OCI-LY3 (cell line): ENCODE measurements around the gene CNTF.

Experiments
- H2AFZ ChIP-seq: fragments of 200-600, 300-600 bp; shearing (Covaris generic); 2 replicates; pipeline ENCODE4 v1.6.0; 2014; ENCODE audit warnings: antibody characterized with exemption, low read depth, low read length
- H3K27ac ChIP-seq: fragments of 200-600, 300-600 bp; sonication (generic); 2 replicates; pipeline ENCODE4 v1.5.1; 2014; ENCODE audit warnings: mild to moderate bottlenecking, low read length, moderate library complexity, mixed read lengths
- H3K27me3 ChIP-seq: fragments of 200-600, 300-600 bp; sonication (generic); 2 replicates; pipeline ENCODE4 v1.6.1; 2014; ENCODE audit warnings: low read depth, low read length, mixed read lengths
- H3K36me3 ChIP-seq: fragments of 200-600, 300-600 bp; sonication (generic); replicated peaks from 2 replicates; pipeline ENCODE3; 2014; ENCODE audit warnings: low read depth, low read length, mixed read lengths
- H3K4me1 ChIP-seq: fragments of 300-600, 200-600 bp; sonication (generic); 2 replicates; pipeline ENCODE4 v1.6.1; 2014; ENCODE audit warnings: low read length, mixed read lengths
- H3K4me2 ChIP-seq: fragments of 200-600, 300-600 bp; sonication (generic); 2 replicates; pipeline ENCODE4 v1.6.1; 2014; ENCODE audit warnings: low read length, mixed read lengths
- H3K4me3 ChIP-seq: fragments of 300-600, 200-600 bp; sonication (generic); 2 replicates; pipeline ENCODE4 v1.5.1; 2014; ENCODE audit warnings: antibody characterized with exemption, mild to moderate bottlenecking, low read length, moderate library complexity
- H3K79me2 ChIP-seq: fragments of 300-600, 200-600 bp; shearing (Covaris generic); 2 replicates; pipeline ENCODE4 v1.6.1; 2014; ENCODE audit warnings: mild to moderate bottlenecking, low read length, mixed read lengths
- H3K9ac ChIP-seq: fragments of 300-600, 200-600 bp; shearing (Covaris generic); 2 replicates; pipeline ENCODE4 v1.6.0; 2014; ENCODE audit warnings: mild to moderate bottlenecking, low read length, moderate library complexity
- H3K9me3 ChIP-seq: fragments of 200-600, 300-600 bp; shearing (Covaris generic); 2 replicates; pipeline ENCODE4 v1.6.1; 2014; ENCODE audit warnings: low read length, mixed read lengths; ENCODE audit not compliant: insufficient read depth
- H4K20me1 ChIP-seq: fragments of 200-600, 300-600 bp; sonication (generic); 2 replicates; pipeline ENCODE4 v1.6.1; 2016; ENCODE audit warnings: low read length, mixed read lengths; ENCODE audit not compliant: insufficient read depth
- EZH2phosphoT487 ChIP-seq: fragments of 200-600 bp; shearing (Covaris generic); IDR thresholded peaks from 2 replicates; pipeline ENCODE4 v1.6.1; 2018; ENCODE audit warnings: antibody characterized with exemption, mixed run types, low read depth
- TF ChIP-seq, protein P1 (sequence below): fragments of 200-600, 300-600 bp; sonication (generic); IDR thresholded peaks from 2 replicates; pipeline ENCODE4 v1.5.1; 2014; ENCODE audit warnings: antibody characterized with exemption, low read length, low read depth

Gene CNTF

DNA sequence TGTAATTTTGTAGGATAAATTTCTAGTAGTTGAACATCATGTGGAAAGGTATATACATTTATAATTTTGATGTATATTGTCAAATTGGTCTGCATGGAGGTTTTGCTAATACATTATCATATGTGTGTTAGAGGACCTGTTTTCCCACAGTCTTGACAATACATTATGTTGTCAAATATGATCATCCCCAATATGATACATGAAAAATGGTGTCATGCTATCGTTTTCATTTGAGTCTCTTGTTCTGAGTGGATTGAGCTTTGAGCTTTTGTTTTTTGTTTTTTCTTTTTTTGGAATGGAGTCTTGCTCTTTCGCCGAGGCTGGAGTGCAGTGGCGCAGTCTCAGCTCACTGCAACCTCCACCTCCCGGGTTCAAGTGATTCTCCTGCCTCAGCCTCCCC lies 14.1 kb upstream of the CNTF start:
- peaks cover 16% of the 10 kb centered on the region for H3K4me1 ChIP-seq
- no peak overlapping the region for H3K4me3 ChIP-seq
- no peak overlapping the region for H3K27ac ChIP-seq
- no peaks in the 10 kb centered on the region for H3K27me3 ChIP-seq
- no peak overlapping the region for H3K4me2 ChIP-seq
- no peak overlapping the region for H3K9ac ChIP-seq
- peaks cover 56% of the 10 kb centered on the region for H4K20me1 ChIP-seq
- H2AFZ ChIP-seq: no peak overlapping the region
- no peaks in the 10 kb centered on the region for H3K9me3 ChIP-seq
- TF ChIP-seq EZH2phosphoT487: no peak
- TF ChIP-seq, protein P1, sequence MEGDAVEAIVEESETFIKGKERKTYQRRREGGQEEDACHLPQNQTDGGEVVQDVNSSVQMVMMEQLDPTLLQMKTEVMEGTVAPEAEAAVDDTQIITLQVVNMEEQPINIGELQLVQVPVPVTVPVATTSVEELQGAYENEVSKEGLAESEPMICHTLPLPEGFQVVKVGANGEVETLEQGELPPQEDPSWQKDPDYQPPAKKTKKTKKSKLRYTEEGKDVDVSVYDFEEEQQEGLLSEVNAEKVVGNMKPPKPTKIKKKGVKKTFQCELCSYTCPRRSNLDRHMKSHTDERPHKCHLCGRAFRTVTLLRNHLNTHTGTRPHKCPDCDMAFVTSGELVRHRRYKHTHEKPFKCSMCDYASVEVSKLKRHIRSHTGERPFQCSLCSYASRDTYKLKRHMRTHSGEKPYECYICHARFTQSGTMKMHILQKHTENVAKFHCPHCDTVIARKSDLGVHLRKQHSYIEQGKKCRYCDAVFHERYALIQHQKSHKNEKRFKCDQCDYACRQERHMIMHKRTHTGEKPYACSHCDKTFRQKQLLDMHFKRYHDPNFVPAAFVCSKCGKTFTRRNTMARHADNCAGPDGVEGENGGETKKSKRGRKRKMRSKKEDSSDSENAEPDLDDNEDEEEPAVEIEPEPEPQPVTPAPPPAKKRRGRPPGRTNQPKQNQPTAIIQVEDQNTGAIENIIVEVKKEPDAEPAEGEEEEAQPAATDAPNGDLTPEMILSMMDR: no peak
- peaks cover 50% of the 10 kb centered on the region for H3K36me3 ChIP-seq
- peaks cover 63% of the 10 kb centered on the region for H3K79me2 ChIP-seq

DNA sequence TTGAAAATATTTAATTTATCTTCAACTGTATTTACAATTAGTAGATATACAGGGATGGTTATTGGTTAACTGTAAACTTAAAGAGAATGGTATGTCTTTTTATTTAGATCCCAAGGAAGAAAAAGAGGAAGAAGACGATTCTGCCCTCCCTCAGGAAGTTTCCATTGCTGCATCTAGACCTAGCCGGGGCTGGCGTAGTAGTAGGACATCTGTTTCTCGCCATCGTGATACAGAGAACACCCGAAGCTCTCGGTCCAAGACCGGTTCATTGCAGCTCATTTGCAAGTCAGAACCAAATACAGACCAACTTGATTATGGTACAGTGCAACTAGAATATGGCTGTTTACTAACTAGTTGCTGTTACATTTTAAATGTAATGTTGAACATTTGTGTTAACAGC lies 12.7 kb upstream of the CNTF start:
- H3K27ac ChIP-seq: no peak overlapping the region
- H3K4me2 ChIP-seq: no peak overlapping the region
- peaks cover 16% of the 10 kb centered on the region for H3K4me1 ChIP-seq
- no peak overlapping the region for H3K4me3 ChIP-seq
- peaks cover 49% of the 10 kb centered on the region for H3K79me2 ChIP-seq
- no peaks in the 10 kb centered on the region for H3K27me3 ChIP-seq
- peaks cover 42% of the 10 kb centered on the region for H4K20me1 ChIP-seq
- H3K36me3 ChIP-seq: peaks cover 60% of the 10 kb centered on the region
- no peaks in the 10 kb centered on the region for H3K9me3 ChIP-seq
- H3K9ac ChIP-seq: no peak overlapping the region
- no peak overlapping the region for H2AFZ ChIP-seq
- TF ChIP-seq, protein P1: no peak
- no peak for TF ChIP-seq EZH2phosphoT487

DNA sequence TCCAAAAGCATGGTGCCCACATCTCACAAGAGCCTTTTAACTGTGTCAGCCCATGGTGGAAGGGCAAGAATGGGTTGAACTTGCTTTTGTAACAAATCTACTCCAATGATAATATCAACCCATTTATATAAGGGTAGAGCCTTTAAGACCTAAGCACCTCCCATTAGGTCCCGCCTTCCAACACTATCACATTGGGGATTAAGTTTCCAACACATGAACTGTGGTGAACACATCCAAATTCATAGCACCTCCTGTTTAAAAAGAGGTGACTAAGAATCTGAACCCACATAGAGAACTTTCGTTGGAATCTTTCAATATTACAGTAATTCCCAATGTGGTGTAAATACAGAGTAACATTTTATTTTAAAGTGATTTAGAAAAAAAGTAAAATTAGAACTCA lies 9.2 kb upstream of the CNTF start:
- TF ChIP-seq, protein P1: no peak
- no peak for TF ChIP-seq EZH2phosphoT487
- Histone ChIP-seq H3K27ac (no peak overlapping the region), H3K4me1 (no peaks in the 10 kb centered on the region), H3K4me2 (no peak overlapping the region), H3K9me3 (no peaks in the 10 kb centered on the region), H3K4me3 (no peak overlapping the region), H3K79me2 (peaks cover 15% of the 10 kb centered on the region), H3K36me3 (peaks cover 80% of the 10 kb centered on the region), H3K27me3 (no peaks in the 10 kb centered on the region), H4K20me1 (peaks cover 17% of the 10 kb centered on the region), H3K9ac (no peak overlapping the region), H2AFZ (no peak overlapping the region)

DNA sequence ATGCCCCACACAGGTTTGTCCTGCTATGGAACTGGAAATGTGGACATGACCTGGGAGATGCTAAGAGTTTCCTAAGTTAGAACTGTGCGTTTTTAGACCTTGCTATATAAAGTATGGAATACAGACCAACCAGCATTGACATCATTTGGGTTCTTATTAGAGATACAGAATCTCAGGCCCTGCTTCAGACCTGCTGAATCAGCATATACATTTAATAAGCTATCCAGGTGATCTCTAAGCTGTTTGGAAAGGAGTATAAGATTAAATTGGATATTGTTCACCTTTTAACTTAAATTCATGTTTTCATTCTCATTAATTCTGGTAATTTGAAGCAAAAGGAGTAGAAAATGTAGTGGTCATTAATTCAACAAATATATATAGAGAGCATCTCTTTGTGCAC lies 6.9 kb upstream of the CNTF start:
- Histone ChIP-seq H3K9me3 (no peaks in the 10 kb centered on the region), H2AFZ (no peak overlapping the region), H3K4me1 (no peaks in the 10 kb centered on the region), H3K79me2 (no peaks in the 10 kb centered on the region), H3K36me3 (peaks cover 86% of the 10 kb centered on the region), H4K20me1 (no peaks in the 10 kb centered on the region), H3K27ac (no peak overlapping the region), H3K9ac (no peak overlapping the region), H3K27me3 (no peaks in the 10 kb centered on the region), H3K4me2 (no peak overlapping the region), H3K4me3 (no peak overlapping the region)
- TF ChIP-seq, protein P1: no peak
- no peak for TF ChIP-seq EZH2phosphoT487
